Ascending aorta (tissue), 2 donors: ENCODE measurements around the gene HSDL1. TPM values are rescaled to one million over a fixed set of nuclear protein-coding genes. Genes with fewer than 3 reads are reported as not detected.

Experiments used
- DNase-seq, 2 donors: peaks; one replicate each; pipeline ENCODE4 v3.0.0-alpha.2; 2019; ENCODE audit warnings: low spot score in 2 of 2
- H3K27ac ChIP-seq, 2 donors: fragments of 200-600 bp; sonication (generic); one replicate each; pipeline ENCODE4 v1.5.1; 2016 to 2017; ENCODE audit warnings: mild to moderate bottlenecking in 1 of 2
- H3K27me3 ChIP-seq: fragments of 200-600 bp; sonication (generic); one replicate; pipeline ENCODE4 v1.5.1; 2017
- H3K36me3 ChIP-seq, 2 donors: fragments of 200-600 bp; sonication (generic); one replicate each; pipeline ENCODE4 v1.5.1; 2016
- H3K4me1 ChIP-seq, 2 donors: fragments of 200-600 bp; sonication (generic); one replicate each; pipeline ENCODE4 v1.5.1; 2016 to 2017; ENCODE audit warnings: mild to moderate bottlenecking in 1 of 2
- H3K4me3 ChIP-seq, 2 donors: fragments of 200-600 bp; sonication (generic); one replicate each; pipeline ENCODE4 v1.5.1; 2016 to 2017; ENCODE audit warnings: mild to moderate bottlenecking in 1 of 2
- H3K9me3 ChIP-seq, 2 donors: fragments of 200-600 bp; sonication (generic); one replicate each; pipeline ENCODE4 v1.5.1; 2016
- intact Hi-C: fragments of 100-400 bp; cut with DNase I; formaldehyde crosslinking; loops from one replicate; pipeline ENCODE4 v1.15.1; 2023
- total RNA-seq: library from RNA; depleted of rRNA; stranded (reverse); fragments of >200 nt; gene quantifications from one replicate; pipeline ENCODE4 v1.1.0, GENCODE V29; 2016
- TF ChIP-seq, protein P1 (sequence below), 3 experiments: fragments of 200-600 bp in 2 of 3; fragments of 450-650 bp in 1 of 3; sonication (generic) in 2 of 3; IDR thresholded peaks; one replicate each; pipeline ENCODE4 v1.5.1; 2016 to 2019; ENCODE audit warnings: antibody characterized with exemption in 3 of 3, mild to moderate bottlenecking in 1 of 3, moderate library complexity in 1 of 3

The HSDL1 gene
- total RNA-seq, 1 donor from 2014 or later, result 12.0 TPM

DNA sequence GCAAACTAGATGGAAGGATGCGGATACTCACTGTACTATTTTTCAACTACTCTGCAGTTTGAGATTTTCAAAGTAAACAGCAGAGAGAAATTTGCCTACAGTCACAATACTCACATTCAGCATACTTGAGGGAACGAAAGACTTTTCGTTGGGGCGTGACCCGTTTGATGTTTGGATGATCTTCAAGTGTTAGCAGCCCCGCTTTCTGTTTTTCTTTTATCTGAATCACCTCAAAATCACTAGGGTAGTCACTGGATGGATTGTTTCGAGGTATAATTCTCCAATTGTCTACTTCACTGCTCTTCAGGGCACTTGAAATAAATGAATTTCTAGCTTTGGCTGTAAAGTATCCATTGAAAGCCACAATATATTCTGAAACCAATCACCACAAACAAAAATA lies 46.0 kb downstream of the HSDL1 start:
- Histone ChIP-seq H3K4me1 (no peaks in the 10 kb centered on the region), H3K27me3 (no peaks in the 10 kb centered on the region), H3K9me3 (no peaks in the 10 kb centered on the region), H3K27ac (no peak overlapping the region), H3K36me3 (peaks cover 40 to 66% of the 10 kb centered on the region in 2 donors), H3K4me3 (no peak overlapping the region)
- DNase-seq, result no peak
- intact Hi-C loops, result no loop called here
- TF ChIP-seq, protein P1, sequence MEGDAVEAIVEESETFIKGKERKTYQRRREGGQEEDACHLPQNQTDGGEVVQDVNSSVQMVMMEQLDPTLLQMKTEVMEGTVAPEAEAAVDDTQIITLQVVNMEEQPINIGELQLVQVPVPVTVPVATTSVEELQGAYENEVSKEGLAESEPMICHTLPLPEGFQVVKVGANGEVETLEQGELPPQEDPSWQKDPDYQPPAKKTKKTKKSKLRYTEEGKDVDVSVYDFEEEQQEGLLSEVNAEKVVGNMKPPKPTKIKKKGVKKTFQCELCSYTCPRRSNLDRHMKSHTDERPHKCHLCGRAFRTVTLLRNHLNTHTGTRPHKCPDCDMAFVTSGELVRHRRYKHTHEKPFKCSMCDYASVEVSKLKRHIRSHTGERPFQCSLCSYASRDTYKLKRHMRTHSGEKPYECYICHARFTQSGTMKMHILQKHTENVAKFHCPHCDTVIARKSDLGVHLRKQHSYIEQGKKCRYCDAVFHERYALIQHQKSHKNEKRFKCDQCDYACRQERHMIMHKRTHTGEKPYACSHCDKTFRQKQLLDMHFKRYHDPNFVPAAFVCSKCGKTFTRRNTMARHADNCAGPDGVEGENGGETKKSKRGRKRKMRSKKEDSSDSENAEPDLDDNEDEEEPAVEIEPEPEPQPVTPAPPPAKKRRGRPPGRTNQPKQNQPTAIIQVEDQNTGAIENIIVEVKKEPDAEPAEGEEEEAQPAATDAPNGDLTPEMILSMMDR (IDR thresholded peaks at IDR 0.05), result no peak

DNA sequence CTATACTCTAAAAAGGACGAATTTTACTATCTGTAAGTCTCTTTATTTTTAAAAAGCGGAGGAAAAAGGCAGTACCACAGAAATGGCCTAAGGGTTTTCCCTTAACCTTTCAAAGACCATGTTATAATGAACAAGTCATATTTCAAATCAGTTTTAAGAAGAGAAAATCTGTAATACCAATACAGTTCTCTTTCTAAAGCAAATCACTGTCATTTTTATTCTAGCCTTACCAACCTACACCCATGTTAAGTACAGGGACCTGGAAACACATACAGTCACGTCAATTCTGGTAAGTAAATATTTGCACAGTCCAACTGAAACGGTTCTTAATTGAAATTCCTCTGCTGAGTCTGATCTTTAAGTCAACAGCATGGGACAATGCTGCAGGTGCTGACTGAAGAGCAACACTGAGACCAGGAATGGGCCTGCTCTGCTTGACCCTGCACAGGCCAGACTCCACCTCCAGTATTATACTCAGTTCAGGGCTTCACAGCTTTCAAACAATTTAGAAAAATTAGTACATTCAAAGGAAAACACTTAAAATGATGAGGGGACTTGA lies 48.5 kb downstream of the HSDL1 start:
- Histone ChIP-seq H3K9me3 (no peaks in the 10 kb centered on the region), H3K4me1 (no peaks in the 10 kb centered on the region), H3K27ac (no peak overlapping the region), H3K27me3 (no peaks in the 10 kb centered on the region), H3K36me3 (peaks cover 59 to 90% of the 10 kb centered on the region in 2 donors), H3K4me3 (no peak overlapping the region)
- TF ChIP-seq, protein P1 (IDR thresholded peaks at IDR 0.05), result no peak
- intact Hi-C loops, result no loop called here
- no peak for DNase-seq

DNA sequence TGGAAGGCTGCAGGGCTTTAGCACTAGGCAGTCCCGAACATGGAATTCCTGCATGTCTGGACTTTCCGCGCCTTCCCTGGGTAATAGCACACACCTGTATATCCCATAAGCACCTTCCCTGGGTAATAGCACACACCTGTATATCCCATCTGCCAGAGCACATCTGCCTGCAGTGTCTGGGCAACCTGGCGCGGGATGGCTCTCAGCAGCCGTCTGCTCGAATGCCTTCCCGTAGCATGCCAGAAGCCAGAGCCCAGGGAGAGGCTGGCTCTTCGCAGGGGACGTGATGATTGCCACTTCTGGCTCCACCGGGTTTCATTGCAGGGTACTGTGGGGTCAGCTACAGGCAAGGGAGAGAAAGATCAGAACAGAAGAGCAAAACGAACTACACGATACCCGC lies 49.5 kb downstream of the HSDL1 start:
- Histone ChIP-seq H3K4me3 (no peak overlapping the region), H3K9me3 (no peaks in the 10 kb centered on the region), H3K36me3 (peaks cover 68 to 96% of the 10 kb centered on the region in 2 donors), H3K27me3 (no peaks in the 10 kb centered on the region), H3K4me1 (no peaks in the 10 kb centered on the region), H3K27ac (no peak overlapping the region)
- no peak for DNase-seq
- TF ChIP-seq, protein P1 (IDR thresholded peaks at IDR 0.05), result no peak
- intact Hi-C loops, result no loop called here

DNA sequence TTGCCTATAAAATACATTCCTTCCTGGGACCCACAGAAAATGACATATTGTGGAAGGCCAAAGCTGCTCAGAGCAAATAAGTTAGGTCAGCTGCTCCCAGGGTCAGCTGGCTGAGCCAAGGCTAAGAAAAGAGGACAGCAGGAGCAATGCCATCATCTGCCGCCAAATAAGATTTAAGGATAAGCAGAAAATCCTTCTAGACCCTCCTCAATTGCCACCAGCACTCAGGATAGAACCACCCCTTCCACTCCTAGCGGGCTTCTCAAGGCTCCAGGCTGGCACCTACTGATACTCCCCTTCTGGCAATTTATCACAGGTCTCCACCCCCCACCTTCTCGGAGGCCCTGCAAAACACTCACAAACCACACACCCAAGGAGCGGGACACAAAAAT lies 51.1 kb downstream of the HSDL1 start:
- intact Hi-C loops, result no loop called here
- Histone ChIP-seq H3K27ac (no peak overlapping the region), H3K4me1 (no peaks in the 10 kb centered on the region), H3K9me3 (no peaks in the 10 kb centered on the region), H3K27me3 (no peaks in the 10 kb centered on the region), H3K4me3 (no peak overlapping the region), H3K36me3 (peaks cover 77 to 97% of the 10 kb centered on the region in 2 donors)
- no peak for DNase-seq
- TF ChIP-seq, protein P1 (IDR thresholded peaks at IDR 0.05), result no peak

DNA sequence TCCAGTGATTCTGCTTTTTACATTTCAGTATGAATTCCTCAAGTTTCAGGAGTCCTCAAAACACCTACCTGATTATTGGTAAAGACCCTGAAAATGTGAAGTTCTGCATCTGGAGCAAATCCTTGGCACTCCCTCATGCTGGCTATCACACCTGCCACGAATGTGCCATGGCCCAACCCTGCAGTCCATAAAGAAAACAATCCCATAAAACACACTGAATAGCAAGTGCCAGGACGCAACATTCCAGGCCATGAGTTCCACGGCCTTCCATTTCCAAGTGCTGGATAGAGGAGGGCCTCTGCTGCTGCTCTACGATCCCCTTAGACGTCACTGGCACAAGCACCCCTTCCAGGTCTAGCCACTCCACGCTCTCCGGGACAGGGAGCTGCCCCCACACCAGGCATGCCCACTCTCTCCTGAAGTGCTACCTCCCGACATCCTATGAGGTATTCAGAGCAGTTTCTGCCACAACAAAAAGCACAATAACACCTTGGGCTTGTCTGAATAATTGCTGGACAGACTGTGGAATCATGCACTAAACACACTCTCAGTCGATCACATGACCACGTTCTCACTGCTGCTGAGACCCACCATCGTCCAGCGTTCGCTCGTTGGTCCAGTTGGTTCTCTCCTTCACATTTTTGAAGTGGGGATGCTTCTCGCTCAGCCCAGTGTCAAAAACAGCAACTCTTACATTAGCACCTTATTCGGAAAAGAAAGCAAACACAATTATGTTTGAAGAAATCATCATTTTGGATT lies 51.7 kb downstream of the HSDL1 start:
- TF ChIP-seq, protein P1 (IDR thresholded peaks at IDR 0.05), result no peak
- no peak for DNase-seq
- Histone ChIP-seq H3K27ac (no peak overlapping the region), H3K4me3 (no peak overlapping the region), H3K4me1 (no peaks in the 10 kb centered on the region), H3K27me3 (no peaks in the 10 kb centered on the region), H3K36me3 (peaks cover 79 to 97% of the 10 kb centered on the region in 2 donors), H3K9me3 (no peaks in the 10 kb centered on the region)
- intact Hi-C loops, result no loop called here
